DOHH2 (cell line): ENCODE measurements around the gene SVIL.

Source experiments
- H3F3A ChIP-seq: fragments of 200-600 bp; sonication (generic), shearing (Covaris generic); 2 replicates; pipeline ENCODE4 v1.6.0; 2016; ENCODE audit warnings: antibody characterized with exemption, mild to moderate bottlenecking; ENCODE audit not compliant: control insufficient read depth, insufficient read depth
- H3K27ac ChIP-seq: fragments of 200-600 bp; sonication (generic); 2 replicates; pipeline ENCODE4 v1.5.1; 2014; ENCODE audit warnings: low read depth, mild to moderate bottlenecking, low read length, moderate library complexity
- H3K27me3 ChIP-seq: fragments of 200-600 bp; sonication (generic); 2 replicates; pipeline ENCODE4 v1.6.1; 2014; ENCODE audit warnings: mild to moderate bottlenecking, low read length, mixed read lengths; ENCODE audit not compliant: control insufficient read depth
- H3K36me3 ChIP-seq: fragments of 200-600 bp; sonication (generic); 2 replicates; pipeline ENCODE4 v1.6.1; 2014; ENCODE audit warnings: mild to moderate bottlenecking, low read length, moderate library complexity, mixed read lengths; ENCODE audit not compliant: control insufficient read depth
- H3K4me1 ChIP-seq: fragments of 200-600 bp; sonication (generic); 2 replicates; pipeline ENCODE4 v1.6.1; 2014; ENCODE audit warnings: mild to moderate bottlenecking, low read length, mixed read lengths; ENCODE audit not compliant: control insufficient read depth
- H3K4me2 ChIP-seq: fragments of 200-600 bp; sonication (generic); 2 replicates; pipeline ENCODE4 v1.6.0; 2014; ENCODE audit warnings: mild to moderate bottlenecking, low read length, moderate library complexity
- H3K4me3 ChIP-seq: fragments of 200-600 bp; sonication (generic); 2 replicates; pipeline ENCODE4 v1.5.1; 2014; ENCODE audit warnings: mild to moderate bottlenecking, low read length, mixed read lengths
- H3K79me2 ChIP-seq: fragments of 200-600 bp; sonication (generic); 2 replicates; pipeline ENCODE4 v1.6.1; 2014; ENCODE audit warnings: mild to moderate bottlenecking, low read length, mixed read lengths; ENCODE audit not compliant: control insufficient read depth
- H3K9me2 ChIP-seq: fragments of 200-600 bp; sonication (generic); replicated peaks from 2 replicates; pipeline ENCODE4 v1.6.1; 2014; ENCODE audit warnings: mild to moderate bottlenecking, low read length, mixed read lengths; ENCODE audit not compliant: control insufficient read depth
- H3K9me3 ChIP-seq: fragments of 200-600 bp; sonication (generic); 2 replicates; pipeline ENCODE4 v1.6.1; 2014; ENCODE audit warnings: antibody characterized with exemption, low read length, mixed read lengths; ENCODE audit not compliant: control insufficient read depth, insufficient read depth
- H4K20me1 ChIP-seq: fragments of 200-600 bp; sonication (generic); 2 replicates; pipeline ENCODE4 v1.6.0; 2014; ENCODE audit warnings: low read depth, mild to moderate bottlenecking, antibody characterized with exemption, low read length, moderate library complexity; ENCODE audit not compliant: control insufficient read depth, insufficient read depth
- EZH2phosphoT487 ChIP-seq: fragments of 200-600 bp; sonication (generic); IDR thresholded peaks from 2 replicates; pipeline ENCODE4 v1.6.1; 2017; ENCODE audit warnings: borderline replicate concordance, mild to moderate bottlenecking, antibody characterized with exemption, low read length, moderate library complexity, mixed read lengths
- TF ChIP-seq, protein P1 (sequence below): fragments of 200-600 bp; sonication (generic); IDR thresholded peaks from one replicate; pipeline ENCODE4 v1.5.1; 2014; ENCODE audit warnings: antibody characterized with exemption, mild to moderate bottlenecking, low read depth, low read length; ENCODE audit not compliant: poor library complexity, severe bottlenecking

Gene SVIL

DNA sequence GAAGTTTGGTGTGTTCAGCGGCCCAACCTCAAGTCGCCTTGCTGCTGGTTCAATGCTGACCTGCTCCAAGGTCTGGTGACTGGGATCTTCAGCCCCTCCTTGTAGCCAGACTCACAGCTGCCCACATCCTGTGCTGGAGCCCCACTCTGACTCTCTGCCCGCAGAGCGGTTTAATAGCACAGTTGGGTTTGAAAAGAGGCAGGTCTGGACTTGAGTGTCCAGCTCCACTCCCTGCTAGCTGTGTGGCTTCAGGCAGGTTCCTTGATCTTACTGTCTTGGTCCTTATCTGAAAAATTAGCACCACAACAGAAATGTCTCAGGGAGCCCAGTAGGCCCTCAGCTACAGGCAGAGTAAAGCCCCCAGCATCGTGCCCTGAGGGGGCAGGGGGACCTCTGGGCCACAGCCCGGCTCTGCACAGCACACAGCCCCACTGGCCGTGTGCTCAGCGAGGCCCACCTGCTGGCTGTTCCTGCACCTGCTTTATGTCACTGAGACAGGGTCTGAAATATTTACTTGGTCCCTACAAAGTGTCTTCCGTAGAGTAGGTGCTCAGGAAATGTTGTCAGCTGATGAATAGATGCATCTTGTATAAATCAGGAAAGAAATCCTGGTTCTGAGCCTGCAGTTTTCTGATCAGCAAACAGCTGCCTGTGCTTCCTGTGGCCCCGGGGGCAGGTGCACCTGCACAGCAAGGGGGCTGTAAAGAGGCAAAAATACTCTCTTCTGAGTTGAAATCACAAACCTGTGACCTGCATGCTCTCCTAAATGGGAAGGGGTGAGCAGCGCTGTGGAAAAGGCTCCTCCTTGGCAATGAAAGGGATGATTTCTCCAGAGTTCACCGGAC, 155.5 kb downstream of the SVIL start:
- no peaks in the 10 kb centered on the region for H3F3A ChIP-seq
- peak overlapping the region; percentile 44 for H3K4me2 ChIP-seq
- H3K9me3 ChIP-seq: no peaks in the 10 kb centered on the region
- peak overlapping the region; percentile 57 for H3K27ac ChIP-seq
- H3K4me3 ChIP-seq: peak overlapping the region; percentile 27
- no peak for TF ChIP-seq EZH2phosphoT487
- TF ChIP-seq, protein P1, sequence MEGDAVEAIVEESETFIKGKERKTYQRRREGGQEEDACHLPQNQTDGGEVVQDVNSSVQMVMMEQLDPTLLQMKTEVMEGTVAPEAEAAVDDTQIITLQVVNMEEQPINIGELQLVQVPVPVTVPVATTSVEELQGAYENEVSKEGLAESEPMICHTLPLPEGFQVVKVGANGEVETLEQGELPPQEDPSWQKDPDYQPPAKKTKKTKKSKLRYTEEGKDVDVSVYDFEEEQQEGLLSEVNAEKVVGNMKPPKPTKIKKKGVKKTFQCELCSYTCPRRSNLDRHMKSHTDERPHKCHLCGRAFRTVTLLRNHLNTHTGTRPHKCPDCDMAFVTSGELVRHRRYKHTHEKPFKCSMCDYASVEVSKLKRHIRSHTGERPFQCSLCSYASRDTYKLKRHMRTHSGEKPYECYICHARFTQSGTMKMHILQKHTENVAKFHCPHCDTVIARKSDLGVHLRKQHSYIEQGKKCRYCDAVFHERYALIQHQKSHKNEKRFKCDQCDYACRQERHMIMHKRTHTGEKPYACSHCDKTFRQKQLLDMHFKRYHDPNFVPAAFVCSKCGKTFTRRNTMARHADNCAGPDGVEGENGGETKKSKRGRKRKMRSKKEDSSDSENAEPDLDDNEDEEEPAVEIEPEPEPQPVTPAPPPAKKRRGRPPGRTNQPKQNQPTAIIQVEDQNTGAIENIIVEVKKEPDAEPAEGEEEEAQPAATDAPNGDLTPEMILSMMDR: no peak
- H3K36me3 ChIP-seq: no peaks in the 10 kb centered on the region
- H3K79me2 ChIP-seq: no peaks in the 10 kb centered on the region
- H3K9me2 ChIP-seq: no peaks in the 10 kb centered on the region
- no peaks in the 10 kb centered on the region for H4K20me1 ChIP-seq
- peaks cover 32% of the 10 kb centered on the region for H3K4me1 ChIP-seq
- H3K27me3 ChIP-seq: no peaks in the 10 kb centered on the region

DNA sequence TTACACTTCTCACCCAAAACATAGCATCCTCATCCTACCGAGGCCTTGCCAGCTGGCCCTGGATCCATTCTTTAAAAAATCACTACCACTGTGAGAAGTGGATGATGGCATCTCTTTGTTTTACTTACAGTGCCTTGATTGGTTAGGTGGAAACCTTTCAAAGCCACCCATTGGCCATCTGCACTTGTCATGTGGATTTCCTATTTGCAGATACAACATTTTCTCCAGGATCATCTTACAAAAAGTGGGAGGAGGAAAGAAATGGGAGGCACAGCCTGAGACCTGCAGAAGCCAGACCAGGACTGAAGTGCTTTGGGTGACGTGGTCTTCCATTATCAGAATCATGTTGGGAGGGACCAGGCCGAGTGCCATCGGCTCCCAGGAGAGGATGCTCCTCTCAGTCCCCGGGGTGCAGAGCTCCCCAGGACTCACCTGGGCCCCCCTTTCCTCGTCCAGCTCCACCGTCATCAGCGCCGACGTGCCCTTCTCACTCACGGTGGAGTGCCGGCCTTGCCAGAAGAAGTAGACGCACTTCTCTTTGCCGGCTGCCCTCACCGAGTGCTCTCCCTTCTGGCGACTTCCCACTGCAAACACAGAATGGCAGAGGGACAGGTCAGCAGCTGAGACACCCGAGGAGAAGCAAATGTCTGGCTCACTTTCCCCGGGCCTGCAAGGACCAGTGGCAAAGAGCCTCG, 161.2 kb downstream of the SVIL start:
- no peaks in the 10 kb centered on the region for H3K9me3 ChIP-seq
- no peak overlapping the region for H3K27ac ChIP-seq

DNA sequence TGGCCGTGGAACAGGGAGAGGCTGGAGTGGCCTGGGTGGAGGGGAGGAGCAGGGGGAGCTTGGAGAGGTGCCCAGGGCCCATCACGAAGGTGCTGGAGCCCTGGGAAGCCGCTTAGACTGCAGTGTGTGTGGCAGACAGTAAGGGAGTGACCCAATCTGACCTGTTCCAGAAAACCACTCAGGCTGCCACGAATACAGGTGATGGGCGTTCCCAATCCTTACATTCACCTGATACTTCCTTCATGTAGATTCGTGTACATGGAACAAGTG, 161.7 kb downstream of the SVIL start:
- H3K9me2 ChIP-seq: no peaks in the 10 kb centered on the region
- H4K20me1 ChIP-seq: no peaks in the 10 kb centered on the region
- H3K4me1 ChIP-seq: no peaks in the 10 kb centered on the region
- no peaks in the 10 kb centered on the region for H3K27me3 ChIP-seq
- H3K9me3 ChIP-seq: no peaks in the 10 kb centered on the region
- no peaks in the 10 kb centered on the region for H3K79me2 ChIP-seq
- H3K4me3 ChIP-seq: no peak overlapping the region
- H3K4me2 ChIP-seq: no peak overlapping the region
- H3K36me3 ChIP-seq: no peaks in the 10 kb centered on the region
- TF ChIP-seq EZH2phosphoT487: no peak
- TF ChIP-seq, protein P1: no peak
- H3K27ac ChIP-seq: no peak overlapping the region
- H3F3A ChIP-seq: no peaks in the 10 kb centered on the region

More for the DNA sequence above, 161.2 kb downstream of the SVIL start:
- Histone ChIP-seq H3K79me2 (no peaks in the 10 kb centered on the region), H3F3A (no peaks in the 10 kb centered on the region), H3K4me1 (no peaks in the 10 kb centered on the region), H3K27me3 (no peaks in the 10 kb centered on the region), H3K4me2 (no peak overlapping the region), H3K4me3 (no peak overlapping the region), H3K36me3 (no peaks in the 10 kb centered on the region), H3K9me2 (no peaks in the 10 kb centered on the region), H4K20me1 (no peaks in the 10 kb centered on the region)
- TF ChIP-seq EZH2phosphoT487: no peak
- TF ChIP-seq, protein P1: no peak
